ACC112 (cell line): ENCODE data around the gene TAOK2.
A peak's percentile ranks its signal among the peaks of the same experiment; 100 is the strongest.
"Not testable (repeated sequence)": the region's sequence is repeated elsewhere in the genome, so short reads cannot be mapped to it uniquely, and the experiment has no call there.

Source experiments
- H2AFZ ChIP-seq: fragments of 200-600 bp; sonication (generic); one replicate; pipeline ENCODE4 v1.6.0; 2017; ENCODE audit warnings: antibody characterized with exemption, low read length; ENCODE audit not compliant: unreplicated experiment
- H3K27ac ChIP-seq: fragments of 200-600 bp; sonication (generic); 2 replicates; pipeline ENCODE4 v1.5.1; 2014; ENCODE audit warnings: low read depth, mild to moderate bottlenecking, antibody characterized with exemption, low read length, moderate library complexity
- H3K27me3 ChIP-seq: fragments of 200-600 bp; sonication (generic); 2 replicates; pipeline ENCODE4 v1.6.1; 2014; ENCODE audit warnings: mild to moderate bottlenecking, antibody characterized with exemption, low read length, moderate library complexity, mixed read lengths; ENCODE audit not compliant: insufficient read depth
- H3K36me3 ChIP-seq: fragments of 200-600 bp; sonication (generic); 2 replicates; pipeline ENCODE4 v1.6.1; 2016; ENCODE audit warnings: mild to moderate bottlenecking, antibody characterized with exemption, low read length, moderate library complexity, mixed read lengths; ENCODE audit not compliant: insufficient read depth
- H3K4me1 ChIP-seq: fragments of 200-600 bp; sonication (generic); one replicate; pipeline ENCODE4 v1.6.1; 2016; ENCODE audit warnings: low read length, mixed read lengths; ENCODE audit not compliant: insufficient read depth, unreplicated experiment, control insufficient read depth
- H3K4me3 ChIP-seq: fragments of 200-600 bp; sonication (generic); 2 replicates; pipeline ENCODE4 v1.5.1; 2014; ENCODE audit warnings: mild to moderate bottlenecking, low read depth, low read length
- H3K79me2 ChIP-seq: fragments of 200-600 bp; sonication (generic); one replicate; pipeline ENCODE4 v1.6.0; 2016; ENCODE audit warnings: low read length; ENCODE audit not compliant: control insufficient read depth, unreplicated experiment, insufficient read depth

TAOK2 gene

GRCh38 chr16:29950806-29951461 lies 22.7 kb upstream of the TAOK2 start:
- no peaks in the 10 kb centered on the region for H3K27me3 ChIP-seq
- H3K4me1 ChIP-seq, result no peaks in the 10 kb centered on the region
- no peak overlapping the region for H3K4me3 ChIP-seq
- H3K27ac ChIP-seq, result no peak overlapping the region
- H3K36me3 ChIP-seq, result no peaks in the 10 kb centered on the region
- H3K79me2 ChIP-seq, result no peaks in the 10 kb centered on the region
- H2AFZ ChIP-seq, result no peak overlapping the region

GRCh38 chr16:29951625-29952365 lies 21.9 kb upstream of the TAOK2 start:
- Histone ChIP-seq H3K4me1 (no peaks in the 10 kb centered on the region), H3K36me3 (no peaks in the 10 kb centered on the region), H3K79me2 (no peaks in the 10 kb centered on the region), H3K27ac (no peak overlapping the region), H3K27me3 (no peaks in the 10 kb centered on the region), H3K4me3 (no peak overlapping the region), H2AFZ (no peak overlapping the region)

GRCh38 chr16:29958756-29959155 lies 14.9 kb upstream of the TAOK2 start:
- Histone ChIP-seq H3K4me3 (no peak overlapping the region), H2AFZ (no peak overlapping the region), H3K36me3 (no peaks in the 10 kb centered on the region), H3K79me2 (peaks cover 8% of the 10 kb centered on the region), H3K27ac (no peak overlapping the region), H3K27me3 (no peaks in the 10 kb centered on the region), H3K4me1 (peaks cover 11% of the 10 kb centered on the region)

GRCh38 chr16:29959293-29959692 lies 14.4 kb upstream of the TAOK2 start:
- H3K4me3 ChIP-seq, result no peak overlapping the region
- H2AFZ ChIP-seq, result no peak overlapping the region
- no peaks in the 10 kb centered on the region for H3K36me3 ChIP-seq
- H3K27me3 ChIP-seq, result no peaks in the 10 kb centered on the region
- peaks cover 11% of the 10 kb centered on the region for H3K4me1 ChIP-seq
- H3K79me2 ChIP-seq, result peaks cover 8% of the 10 kb centered on the region
- H3K27ac ChIP-seq, result no peak overlapping the region

- H2AFZ ChIP-seq, H3K79me2 ChIP-seq, H3K4me3 ChIP-seq, H3K27me3 ChIP-seq, H3K27ac ChIP-seq, H3K36me3 ChIP-seq: not testable (repeated sequence)
- H3K4me1 ChIP-seq, result peaks cover 11% of the 10 kb centered on the region
Observed at GRCh38 chr16:29959821-29960220, 13.8 kb upstream of the TAOK2 start.

GRCh38 chr16:29961127-29961478 lies 12.6 kb upstream of the TAOK2 start:
- no peaks in the 10 kb centered on the region for H3K27me3 ChIP-seq
- H3K79me2 ChIP-seq, result peaks cover 8% of the 10 kb centered on the region
- H3K27ac ChIP-seq, result 0 out of 2 replicates have a peak overlapping the region, but pooled peaks have one; percentile 80
- peak overlapping the region; percentile 64 for H2AFZ ChIP-seq
- H3K36me3 ChIP-seq, result peaks cover 5% of the 10 kb centered on the region
- peak overlapping the region; percentile 84 for H3K4me3 ChIP-seq
- H3K4me1 ChIP-seq, result peaks cover 11% of the 10 kb centered on the region

- Histone ChIP-seq H3K4me1 (peaks cover 11% of the 10 kb centered on the region), H3K27ac (peak within 1 kb of the TSS; percentile 80), H2AFZ (peak within 1 kb of the TSS; percentile 90)
Observed at GRCh38 chr16:29961479-29962343, 12.0 kb upstream of the TAOK2 start, which contains the start of gene TMEM219. TMEM219 (plus strand) TSS chr16:29962079; CDS start chr16:29963144, 1,065 bp downstream.

GRCh38 chr16:29962344-29962994 lies 11.2 kb upstream of the TAOK2 start:
- Histone ChIP-seq H3K4me1 (peaks cover 11% of the 10 kb centered on the region), H3K79me2 (peaks cover 8% of the 10 kb centered on the region), H3K27me3 (no peaks in the 10 kb centered on the region), H3K36me3 (peaks cover 5% of the 10 kb centered on the region), H3K27ac (peak overlapping the region; percentile 80), H3K4me3 (peak overlapping the region; percentile 84), H2AFZ (peak overlapping the region; percentile 90)

More at GRCh38 chr16:29961479-29962343, 12.0 kb upstream of the TAOK2 start, which contains the start of gene TMEM219:
- peaks cover 5% of the 10 kb centered on the region for H3K36me3 ChIP-seq
- peak within 1 kb of the TSS; percentile 84 for H3K4me3 ChIP-seq
- H3K79me2 ChIP-seq, result peaks cover 8% of the 10 kb centered on the region
- no peaks in the 10 kb centered on the region for H3K27me3 ChIP-seq

- peak overlapping the region; percentile 84 for H3K4me3 ChIP-seq
- H3K27ac ChIP-seq, result peak overlapping the region; percentile 80
- H3K27me3 ChIP-seq, result no peaks in the 10 kb centered on the region
- H3K4me1 ChIP-seq, result peaks cover 11% of the 10 kb centered on the region
- peak overlapping the region; percentile 90 for H2AFZ ChIP-seq
- peaks cover 8% of the 10 kb centered on the region for H3K79me2 ChIP-seq
- H3K36me3 ChIP-seq, result peaks cover 5% of the 10 kb centered on the region
Observed at GRCh38 chr16:29963021-29963743, 10.5 kb upstream of the TAOK2 start.
